ENCODE measurements around the gene SNAP29.
"Not testable (repeated sequence)": the region's sequence is repeated elsewhere in the genome, so short reads cannot be mapped to it uniquely, and the experiment has no call there.

The SNAP29 gene

DNA sequence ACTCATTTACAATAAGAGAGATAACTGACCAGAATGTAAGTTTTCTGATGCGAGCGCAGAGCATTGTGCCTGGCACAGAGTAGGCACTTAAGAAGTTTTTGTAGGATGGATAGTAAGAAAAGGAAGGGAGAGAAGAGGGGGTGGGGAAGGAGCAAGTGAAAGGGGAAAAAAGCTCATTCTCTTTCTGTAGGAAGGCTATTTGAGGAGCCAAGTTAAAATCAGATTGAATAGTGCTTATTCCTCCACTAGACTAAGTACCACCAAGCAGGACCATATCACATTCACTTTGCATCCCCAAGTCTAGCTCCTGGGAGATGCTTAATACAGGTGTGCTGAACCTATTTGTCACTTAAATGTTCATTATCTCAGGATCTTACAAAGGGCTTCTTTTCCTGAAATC, 44.3 kb downstream of the SNAP29 start:
- no peak for DNase-seq

DNA sequence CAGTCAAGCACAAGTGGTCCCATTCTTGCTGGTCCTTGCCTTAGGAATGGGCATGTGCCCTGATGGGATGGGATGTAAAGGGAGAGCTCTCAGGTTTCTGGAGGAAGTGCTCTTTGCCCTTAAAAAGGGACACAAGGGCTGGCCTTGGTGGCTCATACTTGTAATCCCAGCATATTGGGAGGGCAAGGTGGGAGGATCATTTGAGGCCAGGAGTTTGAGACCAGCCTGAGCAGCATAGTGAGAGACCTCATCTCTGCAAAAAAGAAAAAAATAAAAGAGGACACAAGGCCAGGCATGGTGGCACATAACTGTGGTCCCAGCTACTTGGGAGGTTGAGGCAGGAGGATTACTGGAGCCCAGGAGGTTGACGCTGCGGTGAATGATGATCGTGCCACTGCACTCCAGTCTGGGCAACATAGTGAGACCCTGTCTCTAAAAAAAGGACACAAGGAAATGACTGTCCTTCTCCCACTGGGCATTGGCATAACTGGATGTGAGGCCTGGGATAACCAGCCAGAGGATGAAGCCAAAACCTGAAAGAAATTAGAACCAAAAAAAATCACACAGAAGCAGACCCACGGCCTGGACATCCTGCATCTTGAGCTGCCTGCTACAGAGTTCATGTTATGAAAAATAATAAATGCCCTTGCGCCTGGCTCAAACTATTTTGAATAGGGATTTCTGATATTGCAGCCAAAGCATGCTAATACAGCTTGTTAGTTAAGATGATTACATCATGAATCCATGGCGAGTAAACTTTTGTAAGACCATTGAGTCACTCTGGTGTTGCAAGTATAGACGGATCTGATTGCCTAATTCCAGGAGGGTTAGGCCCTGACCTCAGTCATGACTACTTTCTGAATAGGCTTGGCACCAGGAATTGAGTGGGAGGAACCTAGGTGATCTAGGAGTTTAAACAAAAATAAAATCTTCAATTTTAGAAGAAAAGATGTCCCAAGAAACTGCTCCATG, 45.5 kb downstream of the SNAP29 start:
- no peak for DNase-seq

DNA sequence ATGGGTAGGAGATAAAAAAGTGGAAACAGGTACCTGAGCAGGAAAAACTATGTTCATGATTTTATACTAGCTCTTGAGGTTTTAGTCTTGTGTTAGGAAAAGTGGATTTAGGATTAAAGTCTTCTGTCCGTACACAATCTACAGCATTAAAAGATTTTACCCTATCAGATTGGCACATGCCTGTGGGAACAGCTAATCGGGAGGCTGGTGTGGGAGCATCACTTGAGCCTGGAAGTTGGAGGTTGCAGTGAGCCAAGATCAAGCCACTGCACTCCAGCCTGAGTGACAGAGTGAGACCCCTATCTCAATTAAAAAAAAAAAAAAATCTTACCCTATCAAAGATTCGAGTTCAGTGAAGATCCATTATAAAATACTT, 46.2 kb downstream of the SNAP29 start:
- DNase-seq, result no peak

DNA sequence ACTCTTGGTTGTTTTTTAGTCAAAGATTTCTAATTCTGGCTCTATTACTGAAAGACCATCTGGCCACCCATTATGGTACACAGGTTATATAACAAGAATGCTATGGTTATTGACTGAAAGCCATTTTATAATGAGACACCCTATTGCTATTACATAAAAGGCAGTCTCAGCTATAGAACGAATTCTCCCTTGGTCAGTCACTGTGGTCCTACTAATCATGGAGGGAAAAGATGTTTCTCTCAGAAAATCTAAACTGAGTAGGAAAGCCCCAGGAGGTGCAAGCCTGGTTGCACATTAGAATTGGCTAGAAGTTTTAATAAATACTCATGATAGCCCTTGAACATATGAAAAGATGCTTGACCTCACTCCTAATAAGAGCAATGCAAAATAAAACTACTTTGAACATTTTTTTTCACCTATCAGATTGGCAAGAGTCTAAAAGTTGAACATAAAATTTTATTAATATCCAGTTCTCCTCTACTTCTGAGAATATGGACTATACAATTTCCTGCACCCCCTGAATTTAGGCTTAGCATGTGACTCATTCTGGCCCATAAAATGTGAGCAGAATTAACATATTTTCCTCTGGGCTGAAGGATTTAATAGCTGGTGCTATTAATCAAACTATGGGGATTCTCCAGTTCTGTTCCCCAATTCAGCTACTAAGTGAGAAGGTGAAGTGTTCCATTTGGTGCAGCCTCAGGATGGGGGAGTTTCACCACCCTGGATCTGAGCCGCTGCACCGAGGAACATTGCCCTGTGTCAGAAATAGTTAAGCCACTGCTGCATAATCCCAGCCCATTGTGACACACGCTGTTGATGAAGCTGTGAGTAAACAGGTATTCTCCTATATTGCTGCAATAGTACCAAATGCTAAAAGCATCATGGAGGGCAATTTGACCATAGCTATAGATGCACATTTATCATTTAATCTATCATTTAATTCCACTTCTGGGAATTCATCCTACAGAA, 46.9 kb downstream of the SNAP29 start:
- DNase-seq, result no peak

DNA sequence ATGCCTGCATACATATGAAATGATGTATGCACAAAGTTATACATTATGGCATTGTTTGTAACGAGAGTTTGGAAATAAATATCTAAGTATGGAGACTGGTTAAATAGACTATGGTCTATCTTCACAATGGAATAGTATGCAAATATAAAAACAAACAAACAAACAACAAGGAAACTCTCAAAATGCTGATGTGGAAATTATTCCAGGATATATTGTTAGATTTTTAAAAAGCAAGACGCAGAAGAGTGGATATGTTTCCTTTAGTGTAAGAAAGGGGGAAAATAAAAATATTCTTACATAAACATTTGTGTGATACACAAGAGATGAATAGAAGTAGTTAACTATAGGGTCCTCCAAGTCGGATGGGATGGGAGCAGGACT, 47.6 kb downstream of the SNAP29 start:
- DNase-seq, result no peak

DNA sequence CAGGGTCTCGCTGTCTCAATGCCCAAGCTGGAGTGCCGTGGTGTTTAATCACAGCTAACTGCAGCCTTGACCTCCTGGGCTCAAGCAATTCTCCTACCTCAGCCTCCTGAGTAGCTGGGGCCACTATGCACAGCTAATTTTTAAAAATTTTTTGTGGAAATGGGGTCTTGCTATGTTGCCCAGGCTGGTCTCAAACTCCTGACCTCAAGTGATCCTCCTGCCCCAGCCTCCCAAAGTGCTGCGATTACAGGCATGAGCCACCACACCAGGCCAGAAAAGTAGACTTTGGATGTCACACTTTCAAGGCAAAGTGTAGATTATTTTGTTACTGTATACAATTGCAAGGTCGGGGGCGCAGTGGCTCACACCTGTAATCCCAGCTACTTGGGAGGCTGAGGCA, 49.9 kb downstream of the SNAP29 start:
- not testable (repeated sequence) for DNase-seq

DNA sequence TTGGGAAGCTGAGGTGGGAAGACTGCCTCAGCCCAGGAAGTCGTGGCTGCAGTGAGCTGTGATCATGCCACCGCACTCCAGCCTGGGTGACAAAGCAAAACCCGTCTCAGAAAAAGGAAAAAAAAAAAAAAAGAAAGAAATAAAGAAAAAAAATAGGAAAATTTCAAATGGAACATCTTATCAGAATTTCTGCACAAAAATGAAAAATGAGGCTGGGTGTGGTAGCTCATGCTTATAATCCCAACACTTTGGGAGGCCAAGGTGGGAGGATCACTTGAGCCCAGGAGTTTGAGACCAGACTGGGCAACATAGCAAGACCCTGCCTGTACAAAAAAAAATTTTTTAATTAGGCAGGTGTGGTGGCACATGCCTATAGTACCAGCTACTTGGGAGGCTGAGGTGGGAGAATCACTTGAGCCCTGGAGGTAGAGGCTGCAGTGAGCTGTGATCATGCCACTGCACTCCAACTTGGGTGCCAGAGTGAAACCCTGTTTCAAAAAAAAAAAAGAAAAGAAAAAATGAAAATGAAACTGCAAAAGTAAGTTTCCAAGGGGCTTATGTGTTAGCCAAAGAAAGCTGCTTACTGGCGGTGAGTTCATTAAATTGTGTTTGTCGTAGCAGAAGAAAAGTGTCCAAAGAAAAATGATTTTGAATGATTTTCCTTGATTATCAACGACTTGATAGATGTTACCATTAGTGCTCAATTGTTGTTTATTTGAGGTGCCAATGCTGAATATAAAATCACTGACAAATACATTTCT, 50.9 kb downstream of the SNAP29 start:
- no peak for DNase-seq

DNA sequence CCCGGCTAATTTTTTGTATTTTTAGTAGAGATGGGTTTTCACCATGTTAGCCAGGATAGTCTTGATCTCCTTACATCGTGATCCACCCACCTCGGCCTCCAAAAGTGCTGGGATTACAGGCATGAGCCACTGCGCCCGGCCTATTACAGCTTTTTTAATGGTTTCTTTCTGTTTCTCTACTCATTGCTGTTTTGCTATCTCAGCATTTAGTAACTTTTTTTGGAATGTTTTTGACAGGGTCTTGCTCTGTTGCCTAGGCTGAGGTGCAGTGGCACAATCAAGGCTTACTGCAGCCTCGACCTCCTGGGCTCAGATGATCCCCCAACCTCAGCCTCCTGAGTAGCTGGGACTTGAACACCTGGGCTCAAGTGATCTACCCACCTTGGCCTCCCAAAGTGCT, 53.7 kb downstream of the SNAP29 start:
- DNase-seq, result no peak

DNA sequence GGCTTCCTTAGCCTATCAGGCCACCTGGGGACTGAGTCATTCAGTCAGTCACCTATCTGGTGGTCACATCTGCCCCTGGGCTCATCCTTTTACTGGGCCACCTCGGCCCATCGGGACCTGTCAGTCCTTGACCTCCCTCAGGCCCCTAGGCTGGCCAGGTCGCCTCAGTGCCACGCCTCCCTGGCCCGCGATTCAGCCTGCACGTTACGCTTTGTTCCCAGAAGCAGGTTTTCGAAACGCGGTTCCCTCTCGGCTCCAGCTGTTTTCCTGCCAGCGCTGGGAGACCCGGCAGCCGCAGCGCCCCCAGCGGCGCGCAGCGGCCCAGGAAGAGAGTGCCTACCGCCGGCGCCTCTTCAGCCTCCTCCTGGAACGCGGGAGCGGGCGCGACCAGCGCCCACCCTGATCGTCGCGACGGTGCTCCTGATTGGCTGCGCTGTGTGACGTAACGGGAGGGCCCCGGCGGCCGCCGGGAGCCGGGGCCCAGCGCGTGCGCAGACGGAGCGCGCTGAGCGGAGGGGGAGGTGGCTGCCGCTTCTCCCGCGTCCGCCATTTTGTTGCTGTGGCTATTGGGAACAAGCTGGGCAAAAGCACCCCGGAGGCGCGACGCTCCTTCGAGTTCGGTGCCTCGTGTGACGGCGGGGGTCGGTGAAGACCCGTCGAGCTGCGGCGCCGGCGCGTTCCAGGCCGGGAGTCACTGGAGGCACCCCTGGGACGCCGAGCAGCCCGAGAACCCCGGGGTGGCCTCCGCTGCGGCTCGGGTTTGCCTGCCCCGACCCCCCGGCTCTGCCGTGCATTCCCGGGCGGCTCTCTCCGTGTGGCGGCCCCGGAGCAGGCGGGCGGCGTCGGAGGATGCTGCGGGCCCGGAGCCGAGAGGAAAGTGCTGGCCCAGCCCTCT, 58.4 kb downstream of the SNAP29 start, which contains the start of gene CRKL:
CRKL (plus strand) TSS at position 492 of the 895 bp plus-strand sequence. CDS start 528 bp downstream, outside the sequence.
- DNase-seq, result peak; percentile 97

DNA sequence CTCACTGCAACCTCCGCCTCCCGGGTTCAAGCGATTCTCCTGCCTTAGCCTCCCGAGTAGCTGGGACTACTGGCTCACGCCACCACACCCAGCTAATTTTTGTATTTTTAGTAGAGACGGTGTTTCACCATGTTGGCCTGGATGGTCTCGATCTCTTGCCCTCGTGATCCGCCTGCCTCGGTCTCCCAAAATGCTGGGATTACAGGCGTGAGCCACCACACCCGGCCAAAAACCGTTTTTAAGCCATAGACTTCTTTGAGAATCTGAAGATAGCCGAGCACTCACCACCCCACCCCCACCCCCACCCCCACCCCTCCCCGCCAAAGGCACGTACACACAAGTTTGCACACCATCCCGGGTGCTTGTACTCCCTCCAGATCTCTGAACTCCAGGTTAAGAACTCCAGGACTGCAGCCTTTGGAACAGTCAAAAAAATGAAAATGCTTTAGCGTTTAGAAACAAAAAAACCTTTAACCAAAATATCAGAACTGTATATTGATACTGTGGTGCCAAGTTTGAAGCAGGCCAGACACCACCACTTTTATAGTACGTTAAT, 59.9 kb downstream of the SNAP29 start:
- peak; percentile 18 for DNase-seq

DNA sequence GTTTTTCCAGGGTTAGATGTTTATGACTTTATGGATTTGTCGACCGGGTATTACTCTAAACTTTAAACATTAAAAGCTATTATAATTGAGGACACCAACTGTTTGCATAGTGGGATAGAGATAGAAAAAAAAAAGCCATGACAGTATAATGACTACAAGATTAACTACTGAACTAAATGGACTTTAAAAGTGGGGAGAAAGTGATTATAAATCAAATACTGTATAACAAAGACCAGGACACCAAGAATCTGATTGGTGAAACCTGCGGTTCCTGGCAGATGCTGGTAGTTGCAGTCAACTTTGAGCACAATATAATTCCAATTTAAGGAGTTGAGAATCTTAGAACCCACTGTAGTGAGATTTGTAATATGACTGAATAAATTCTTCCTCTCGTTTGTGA, 60.9 kb downstream of the SNAP29 start:
- no peak for DNase-seq

DNA sequence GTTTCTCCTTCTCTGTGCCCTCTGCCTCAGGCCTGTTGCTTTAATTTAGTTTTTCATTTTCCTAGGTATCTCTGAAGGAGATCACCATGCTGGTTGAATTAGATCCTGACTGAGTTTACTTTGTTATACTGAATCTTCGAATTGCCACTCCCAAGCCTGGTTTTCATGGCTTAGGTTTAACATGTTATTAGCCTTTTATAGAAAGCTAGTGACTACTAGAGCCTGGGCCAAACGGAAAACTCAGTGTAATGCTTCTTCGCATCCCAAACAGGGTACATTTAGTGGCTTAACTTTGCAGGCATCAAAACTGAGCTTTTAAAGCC, 62.0 kb downstream of the SNAP29 start:
- DNase-seq, result no peak

DNA sequence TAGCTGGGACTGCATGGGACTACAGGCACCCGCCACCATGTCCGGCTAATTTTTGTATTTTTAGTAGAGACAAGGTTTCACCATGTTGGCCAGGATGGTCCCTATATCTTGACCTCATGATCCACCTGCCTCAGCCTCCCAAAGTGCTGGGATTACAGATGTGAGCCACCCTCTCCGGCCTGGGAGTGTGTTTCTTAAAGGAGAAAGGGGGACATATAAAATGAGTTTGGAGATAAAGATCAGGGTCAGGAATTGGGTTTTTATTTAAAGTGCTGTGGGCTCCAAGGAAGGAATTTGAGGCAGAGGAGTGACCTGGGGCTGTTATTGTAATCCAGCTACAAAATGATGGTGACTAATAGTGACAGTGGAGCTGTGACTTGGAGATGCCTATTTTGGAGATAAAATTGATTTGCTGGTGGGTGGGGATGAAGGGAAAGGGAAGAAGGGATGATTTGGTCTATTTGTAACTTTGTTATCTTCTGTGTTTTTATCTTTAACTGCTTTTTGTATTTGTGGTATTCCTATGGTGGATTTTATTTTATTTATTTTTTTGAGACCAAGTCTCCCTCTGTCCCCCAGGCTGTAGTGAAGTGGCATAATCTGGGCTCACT, 63.4 kb downstream of the SNAP29 start:
- DNase-seq, result no peak

DNA sequence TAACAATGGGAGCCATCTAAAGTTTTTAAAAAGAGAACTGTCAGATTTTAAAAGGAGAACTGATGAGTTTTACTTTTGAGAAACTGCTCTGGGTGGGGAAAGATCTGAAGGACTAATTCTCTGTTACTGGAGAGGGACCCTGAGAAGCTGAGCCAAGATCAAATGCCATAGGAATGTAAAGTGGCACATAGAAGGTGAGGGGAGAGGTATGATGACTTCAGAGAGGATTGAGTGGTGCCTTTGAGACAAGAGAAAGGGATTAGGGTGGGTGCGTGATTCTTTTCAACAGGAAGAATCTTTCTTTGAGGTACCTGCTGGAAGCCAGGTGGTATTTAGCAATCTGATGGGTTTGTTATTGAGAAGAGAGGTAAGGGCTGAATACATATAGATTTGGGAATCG, 67.4 kb downstream of the SNAP29 start:
- no peak for DNase-seq

DNA sequence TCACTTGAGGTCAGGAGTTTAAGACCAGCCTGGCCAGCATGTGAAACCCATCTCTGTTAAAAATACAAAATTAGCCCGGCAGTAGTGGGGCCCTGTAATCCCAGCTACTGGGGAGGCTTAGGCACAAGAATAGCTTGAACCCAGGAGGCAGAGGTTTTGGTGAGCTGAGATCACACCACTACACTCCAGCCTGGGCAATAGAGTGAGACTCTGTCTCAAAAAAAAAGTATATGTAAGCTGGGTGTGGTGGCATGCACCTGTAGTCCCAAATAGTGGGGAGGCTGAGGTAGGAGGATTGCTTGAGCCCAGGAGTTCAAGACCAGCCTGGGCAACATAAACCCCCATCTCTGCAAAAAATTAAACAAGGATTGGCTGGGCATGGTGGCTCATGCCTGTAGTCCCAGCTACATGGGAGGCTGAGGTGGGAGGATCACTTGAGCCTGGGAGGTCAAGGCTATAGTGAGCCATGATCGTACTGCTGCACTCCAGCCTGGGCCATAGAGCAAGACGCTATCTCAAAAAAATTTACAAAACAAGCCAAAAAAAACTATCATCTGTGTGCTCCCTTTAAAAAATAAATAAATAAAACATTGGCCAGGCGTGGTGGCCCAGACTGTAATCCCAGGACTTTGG, 69.2 kb downstream of the SNAP29 start:
- DNase-seq, result no peak

DNA sequence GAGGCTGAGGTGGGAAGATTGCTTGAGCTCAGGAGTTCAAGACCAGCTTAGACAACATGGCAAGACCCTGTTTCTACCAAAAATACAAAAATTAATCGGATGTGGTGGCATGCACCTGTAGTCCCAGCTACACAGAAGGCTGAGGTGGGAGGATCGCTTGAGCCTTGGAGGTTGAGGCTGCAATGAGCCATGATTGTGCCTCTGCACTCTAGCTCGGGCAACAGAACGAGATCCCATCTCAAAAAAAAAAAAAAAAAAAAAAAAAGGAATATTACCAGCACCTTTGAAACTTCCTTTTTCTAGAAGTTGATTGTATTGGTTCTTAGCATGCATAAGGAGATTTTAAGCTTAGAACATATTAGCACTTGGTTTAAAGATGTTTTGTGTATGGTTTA, 69.8 kb downstream of the SNAP29 start:
- no peak for DNase-seq

DNA sequence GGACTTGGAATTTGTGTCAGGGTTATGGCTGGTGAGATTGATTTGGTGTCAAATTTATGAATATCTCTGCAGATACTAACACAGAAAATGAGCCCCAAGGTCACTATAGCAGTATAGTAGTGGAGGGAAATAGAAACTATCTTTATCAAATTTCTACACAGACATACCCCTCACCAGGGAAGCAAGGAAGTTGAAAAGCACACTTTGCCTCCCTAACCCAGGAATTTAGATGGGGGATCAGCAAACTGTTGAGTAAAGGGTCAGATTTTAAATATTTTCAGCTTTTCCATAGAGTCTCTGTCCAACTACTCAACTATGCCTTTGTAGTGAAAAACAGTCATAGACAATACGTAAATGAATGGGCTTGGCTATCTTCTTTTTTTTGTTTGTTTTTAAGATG, 71.2 kb downstream of the SNAP29 start:
- DNase-seq, result no peak

DNA sequence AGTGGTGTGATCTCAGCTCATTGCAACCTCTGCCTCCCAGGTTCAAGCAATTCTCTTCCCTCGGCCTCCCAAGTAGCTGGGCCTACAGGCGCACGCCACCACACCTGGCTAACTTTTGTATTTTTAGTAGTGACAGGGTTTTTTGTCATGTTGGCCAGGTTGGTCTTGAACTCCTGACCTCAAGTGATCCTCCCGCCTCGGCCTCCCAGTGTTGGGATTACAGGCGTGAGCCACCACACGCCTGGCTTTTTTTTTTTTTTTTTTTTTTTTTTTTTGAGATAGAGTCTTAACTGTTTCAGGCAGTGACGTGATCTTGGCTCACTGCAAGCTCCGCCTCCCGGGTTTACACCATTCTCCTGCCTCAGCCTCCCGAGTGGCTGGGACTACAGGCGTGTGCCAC, 71.6 kb downstream of the SNAP29 start:
- not testable (repeated sequence) for DNase-seq

DNA sequence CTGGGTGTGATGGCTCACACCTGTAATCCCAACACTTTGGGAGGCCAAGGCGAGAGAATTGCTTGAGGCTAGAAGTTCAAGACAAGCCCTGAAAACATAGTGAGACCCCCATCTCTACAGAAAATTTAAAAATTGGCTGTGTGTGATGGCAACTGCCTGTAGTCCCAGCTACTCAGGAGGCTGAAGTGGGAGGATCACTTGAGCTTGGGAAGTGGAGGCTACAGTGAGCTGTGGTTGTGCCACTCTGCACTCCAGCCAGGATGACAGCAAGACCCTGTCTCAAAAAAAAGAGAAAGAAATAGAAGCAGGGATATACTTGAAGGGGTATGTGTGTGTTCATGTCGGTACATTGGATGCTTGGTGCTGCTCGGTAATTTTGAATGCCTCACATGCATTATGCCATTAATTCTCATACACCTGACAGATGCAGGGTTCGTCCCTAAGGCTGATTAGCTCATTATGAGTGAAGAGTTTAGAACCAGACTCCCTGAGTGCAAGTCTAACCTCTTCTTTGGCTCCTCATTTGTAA, 72.4 kb downstream of the SNAP29 start:
- DNase-seq, result no peak

DNA sequence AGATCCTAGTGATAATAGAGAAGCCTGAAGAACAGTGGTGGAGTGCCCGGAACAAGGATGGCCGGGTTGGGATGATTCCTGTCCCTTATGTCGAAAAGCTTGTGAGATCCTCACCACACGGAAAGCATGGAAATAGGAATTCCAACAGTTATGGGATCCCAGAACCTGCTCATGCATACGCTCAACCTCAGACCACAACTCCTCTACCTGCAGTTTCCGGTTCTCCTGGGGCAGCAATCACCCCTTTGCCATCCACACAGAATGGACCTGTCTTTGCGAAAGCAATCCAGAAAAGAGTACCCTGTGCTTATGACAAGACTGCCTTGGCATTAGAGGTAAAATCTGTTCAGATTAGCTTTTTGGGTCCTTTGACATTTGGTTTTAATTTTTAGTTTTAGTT, 75.1 kb downstream of the SNAP29 start:
- no peak for DNase-seq
